Thyroid gland (tissue), 4 donors: ENCODE results near the gene CRTC3.

Source experiments
- CTCF ChIP-seq, 6 experiments: fragments of 200-600 bp in 3 of 6; fragments of 450-650 bp in 3 of 6; sonication (generic) in 3 of 6; IDR thresholded peaks; one replicate each; pipeline ENCODE4 v1.5.1; 2016 to 2019; ENCODE audit warnings: antibody characterized with exemption in 6 of 6, mild to moderate bottlenecking in 2 of 6, inconsistent platforms in 1 of 6, moderate library complexity in 1 of 6
- POLR2A ChIP-seq, 2 donors: fragments of 450-650 bp; IDR thresholded peaks; one replicate each; pipeline ENCODE4 v1.6.1; 2017; ENCODE audit warnings: antibody characterized with exemption in 2 of 2, mild to moderate bottlenecking in 2 of 2, moderate library complexity in 1 of 2

GRCh38 chr15:90529371-90530249 is at the start of gene CRTC3:
- TF ChIP-seq CTCF (IDR thresholded peaks at IDR 0.05): no peak
- TF ChIP-seq POLR2A (IDR thresholded peaks at IDR 0.05): peak; percentile 23 to 86
